GM19193 (cell line): ENCODE results near the gene PDLIM5.

ENCODE experiments used
- POLR2A ChIP-seq: IDR thresholded peaks from 4 replicates; pipeline ENCODE4 v1.6.1; 2011; ENCODE audit not compliant: insufficient read depth, insufficient read length; ENCODE audit errors: extremely low read depth

Gene PDLIM5

DNA sequence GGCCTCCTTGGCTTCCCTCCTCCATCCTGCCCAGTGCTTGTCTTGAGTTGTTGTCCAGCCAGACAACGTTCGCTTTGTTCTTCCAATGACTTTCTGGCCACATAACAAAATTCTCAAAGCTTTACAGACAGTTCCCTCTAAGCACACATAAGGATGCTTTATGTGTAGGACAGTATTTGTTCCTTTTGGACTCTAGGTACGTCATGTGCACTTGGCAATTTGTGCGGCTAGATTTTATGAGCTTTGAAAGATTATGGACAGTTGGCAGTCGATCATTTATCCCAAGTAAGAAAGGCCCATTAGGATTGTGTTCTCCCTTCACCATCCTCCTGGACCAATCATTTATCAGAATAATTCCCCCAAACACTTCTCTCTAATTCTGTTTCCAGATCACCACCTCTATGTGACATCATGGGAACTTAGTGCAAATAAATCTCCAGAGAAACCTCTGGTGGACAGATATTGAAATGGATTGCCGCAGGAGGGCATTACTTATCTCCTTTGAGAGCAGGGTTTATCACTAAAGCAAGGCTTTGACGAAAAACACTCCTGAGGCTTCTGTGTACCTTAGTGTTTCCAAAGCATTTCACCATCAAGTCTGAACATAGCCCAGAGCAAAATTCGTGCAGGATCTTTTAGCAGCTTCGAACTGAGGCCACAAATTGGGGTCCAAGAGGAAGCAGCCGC is 228.6 kb downstream of the PDLIM5 start:
- no peak for TF ChIP-seq POLR2A

DNA sequence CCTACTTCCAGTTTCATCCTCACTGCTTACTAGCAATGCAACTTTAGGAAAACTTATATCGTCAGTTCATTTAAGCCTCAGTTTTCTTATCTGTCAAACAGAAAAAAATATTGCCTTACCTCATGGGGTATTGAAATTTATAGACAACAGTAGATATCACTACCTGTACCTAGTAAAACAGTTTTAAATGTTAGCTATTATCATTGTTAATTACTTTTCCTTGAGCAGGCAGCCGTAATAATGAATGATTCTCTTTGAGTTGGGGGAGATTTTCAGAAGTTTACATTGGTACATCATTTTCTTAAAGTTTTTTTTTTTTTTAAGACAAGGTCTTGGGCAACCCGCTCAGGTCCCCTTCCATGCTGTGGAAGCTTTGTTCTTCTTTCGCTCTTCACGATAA is 234.3 kb downstream of the PDLIM5 start:
- no peak for TF ChIP-seq POLR2A

GRCh38 chr4:94689155-94689860 is 237.6 kb downstream of the PDLIM5 start:
- no peak for TF ChIP-seq POLR2A

DNA sequence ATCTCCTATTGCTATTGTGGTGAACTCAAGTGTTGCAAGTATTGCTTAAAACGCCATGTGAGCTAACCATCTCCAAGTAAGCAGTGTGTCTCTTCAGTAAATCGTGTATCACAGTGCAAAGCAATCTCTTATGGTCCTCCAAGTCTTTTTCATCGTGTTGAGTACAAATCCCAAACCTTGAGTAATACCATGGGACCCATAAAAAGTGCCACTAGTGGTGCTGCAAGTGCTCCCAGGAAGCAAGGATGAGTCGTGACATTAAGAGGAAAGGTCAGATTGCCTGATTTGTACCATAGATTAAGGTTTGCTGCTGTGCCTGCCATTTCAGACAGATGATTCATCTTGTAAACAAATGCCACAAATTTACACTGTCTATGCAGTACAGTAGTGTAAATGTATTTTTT is 239.1 kb downstream of the PDLIM5 start:
- no peak for TF ChIP-seq POLR2A

GRCh38 chr4:94691552-94691951 is 239.8 kb downstream of the PDLIM5 start:
- TF ChIP-seq POLR2A, result no peak

- TF ChIP-seq POLR2A, result no peak
Observed at GRCh38 chr4:94695384-94695783, 243.6 kb downstream of the PDLIM5 start.

DNA sequence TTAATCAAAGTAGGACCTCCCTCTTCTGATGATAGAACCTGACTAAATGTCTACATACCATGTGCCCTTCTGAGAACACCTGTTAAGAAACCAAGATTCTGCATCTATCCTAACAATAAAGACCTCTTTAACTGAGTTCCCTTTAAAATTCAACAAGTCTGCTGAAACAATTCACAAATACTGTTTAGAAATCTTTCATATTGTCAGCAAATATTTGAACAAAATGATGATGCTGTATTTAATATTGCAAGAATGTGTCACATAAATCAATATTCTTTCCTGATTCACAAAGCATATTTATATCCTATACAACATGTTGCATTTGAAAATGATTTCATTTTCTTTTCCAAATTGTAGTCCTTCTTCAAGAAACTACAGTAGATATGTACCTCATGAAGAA is 246.4 kb downstream of the PDLIM5 start:
- no peak for TF ChIP-seq POLR2A

- TF ChIP-seq POLR2A, result no peak
Observed at GRCh38 chr4:94700298-94700697, 248.6 kb downstream of the PDLIM5 start.

DNA sequence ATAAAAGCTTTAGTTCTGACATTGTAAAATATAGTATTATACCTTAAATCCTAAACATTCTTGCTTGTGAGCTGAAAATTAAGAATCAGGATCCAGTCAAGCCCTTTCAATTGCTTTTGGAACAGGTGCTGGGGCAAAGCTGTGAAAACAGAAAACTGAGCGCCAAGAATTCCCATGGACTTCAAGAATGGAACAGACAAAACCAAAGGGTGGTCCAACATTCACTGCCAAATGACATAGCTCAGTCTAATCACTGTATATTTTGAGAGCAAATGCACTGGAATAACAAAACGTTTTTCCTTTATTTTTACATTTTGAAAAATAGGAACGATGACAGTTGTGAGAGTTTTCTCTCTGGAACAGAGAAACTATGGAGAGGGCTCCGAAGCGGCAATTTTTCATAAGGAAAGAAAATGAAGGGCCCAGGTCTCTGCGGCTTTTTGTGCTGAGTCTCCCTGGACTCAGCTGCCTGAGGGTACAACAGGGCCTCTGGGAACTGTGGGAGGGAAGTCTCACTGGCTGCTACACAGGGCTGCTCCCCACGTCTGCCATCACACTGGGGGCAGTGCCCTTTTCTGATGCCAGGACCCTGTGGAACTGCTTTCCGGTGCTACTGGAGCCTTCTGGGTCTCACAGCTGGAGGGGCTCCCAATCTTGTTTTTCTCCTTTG is 250.0 kb downstream of the PDLIM5 start:
- no peak for TF ChIP-seq POLR2A

DNA sequence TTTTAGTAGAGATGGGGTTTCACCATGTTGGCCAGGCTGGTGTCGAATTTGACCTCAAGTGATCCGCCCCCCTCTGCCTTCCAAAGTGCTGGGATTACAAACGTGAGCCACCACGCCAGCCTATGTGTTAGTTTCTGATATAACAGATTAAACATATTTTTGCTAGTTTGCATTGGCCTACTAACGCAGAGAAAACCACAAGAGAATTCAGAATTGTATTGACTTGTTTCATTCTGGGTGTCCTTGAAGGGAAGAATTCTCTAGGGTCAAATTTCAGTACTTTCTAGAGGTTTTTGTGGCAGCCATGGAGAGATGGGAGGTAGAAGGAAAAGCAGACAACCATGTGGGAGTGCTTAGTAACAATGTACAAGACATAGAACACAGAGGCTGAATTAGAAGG is 259.9 kb downstream of the PDLIM5 start:
- no peak for TF ChIP-seq POLR2A

- TF ChIP-seq POLR2A, result no peak
Observed at GRCh38 chr4:94714365-94715160, 262.8 kb downstream of the PDLIM5 start.

- TF ChIP-seq POLR2A, result no peak
Observed at GRCh38 chr4:94715726-94716125, 264.0 kb downstream of the PDLIM5 start.
